ENCODE results near the gene AOPEP.

AOPEP gene

DNA sequence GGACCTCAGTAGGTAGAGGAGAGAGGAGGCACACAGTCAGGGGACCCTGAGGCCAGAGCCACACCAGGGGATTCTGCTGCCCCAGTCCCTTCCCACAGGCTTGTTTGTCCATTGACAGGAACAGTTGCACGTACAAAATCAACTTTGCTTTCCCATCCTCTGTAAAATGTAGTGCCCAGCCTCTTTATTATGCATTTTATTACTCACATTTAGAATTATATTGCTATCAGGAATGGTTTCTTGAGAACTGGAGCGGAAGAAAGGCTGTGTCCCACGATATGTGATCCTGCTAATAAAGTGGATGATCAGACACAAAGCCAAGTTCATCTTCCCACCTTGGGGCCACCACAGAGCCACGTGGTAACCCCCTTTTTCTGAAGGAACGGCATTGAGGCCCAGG lies 313.6 kb downstream of the AOPEP start:
- no peak for DNase-seq (ENCODE audit: low spot score)
- H3K4me3 ChIP-seq: no peak overlapping the region
- TF ChIP-seq, protein P1, sequence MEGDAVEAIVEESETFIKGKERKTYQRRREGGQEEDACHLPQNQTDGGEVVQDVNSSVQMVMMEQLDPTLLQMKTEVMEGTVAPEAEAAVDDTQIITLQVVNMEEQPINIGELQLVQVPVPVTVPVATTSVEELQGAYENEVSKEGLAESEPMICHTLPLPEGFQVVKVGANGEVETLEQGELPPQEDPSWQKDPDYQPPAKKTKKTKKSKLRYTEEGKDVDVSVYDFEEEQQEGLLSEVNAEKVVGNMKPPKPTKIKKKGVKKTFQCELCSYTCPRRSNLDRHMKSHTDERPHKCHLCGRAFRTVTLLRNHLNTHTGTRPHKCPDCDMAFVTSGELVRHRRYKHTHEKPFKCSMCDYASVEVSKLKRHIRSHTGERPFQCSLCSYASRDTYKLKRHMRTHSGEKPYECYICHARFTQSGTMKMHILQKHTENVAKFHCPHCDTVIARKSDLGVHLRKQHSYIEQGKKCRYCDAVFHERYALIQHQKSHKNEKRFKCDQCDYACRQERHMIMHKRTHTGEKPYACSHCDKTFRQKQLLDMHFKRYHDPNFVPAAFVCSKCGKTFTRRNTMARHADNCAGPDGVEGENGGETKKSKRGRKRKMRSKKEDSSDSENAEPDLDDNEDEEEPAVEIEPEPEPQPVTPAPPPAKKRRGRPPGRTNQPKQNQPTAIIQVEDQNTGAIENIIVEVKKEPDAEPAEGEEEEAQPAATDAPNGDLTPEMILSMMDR (IDR thresholded peaks at IDR 0.05): no peak
- peak overlapping the region; percentile 36 to 63 for H3K27ac ChIP-seq

DNA sequence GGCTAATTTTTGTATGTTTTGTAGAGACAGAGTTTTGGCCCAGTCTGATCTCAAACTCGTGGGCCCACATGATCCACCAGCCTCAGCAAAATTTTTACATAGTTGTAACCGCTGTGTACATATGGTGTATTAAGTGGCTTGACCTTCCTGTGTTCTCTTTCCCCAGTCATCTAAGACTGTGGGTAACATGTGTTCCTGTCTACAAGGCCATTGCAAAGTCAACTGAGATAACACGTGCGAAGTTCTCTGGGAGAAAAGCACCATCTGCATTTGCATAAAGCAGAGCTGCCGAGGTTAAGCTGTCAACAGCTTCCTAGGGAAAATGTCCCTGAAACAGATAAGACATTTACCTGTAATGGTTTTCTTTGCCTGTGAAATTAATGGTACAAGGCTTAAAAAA lies 317.3 kb downstream of the AOPEP start:
- H3K27ac ChIP-seq: peak overlapping the region in 1 of 2 donors; percentile 68
- peak overlapping the region; percentile 9 for H3K4me3 ChIP-seq
- DNase-seq (ENCODE audit: low spot score): no peak
- TF ChIP-seq, protein P1 (IDR thresholded peaks at IDR 0.05): no peak

DNA sequence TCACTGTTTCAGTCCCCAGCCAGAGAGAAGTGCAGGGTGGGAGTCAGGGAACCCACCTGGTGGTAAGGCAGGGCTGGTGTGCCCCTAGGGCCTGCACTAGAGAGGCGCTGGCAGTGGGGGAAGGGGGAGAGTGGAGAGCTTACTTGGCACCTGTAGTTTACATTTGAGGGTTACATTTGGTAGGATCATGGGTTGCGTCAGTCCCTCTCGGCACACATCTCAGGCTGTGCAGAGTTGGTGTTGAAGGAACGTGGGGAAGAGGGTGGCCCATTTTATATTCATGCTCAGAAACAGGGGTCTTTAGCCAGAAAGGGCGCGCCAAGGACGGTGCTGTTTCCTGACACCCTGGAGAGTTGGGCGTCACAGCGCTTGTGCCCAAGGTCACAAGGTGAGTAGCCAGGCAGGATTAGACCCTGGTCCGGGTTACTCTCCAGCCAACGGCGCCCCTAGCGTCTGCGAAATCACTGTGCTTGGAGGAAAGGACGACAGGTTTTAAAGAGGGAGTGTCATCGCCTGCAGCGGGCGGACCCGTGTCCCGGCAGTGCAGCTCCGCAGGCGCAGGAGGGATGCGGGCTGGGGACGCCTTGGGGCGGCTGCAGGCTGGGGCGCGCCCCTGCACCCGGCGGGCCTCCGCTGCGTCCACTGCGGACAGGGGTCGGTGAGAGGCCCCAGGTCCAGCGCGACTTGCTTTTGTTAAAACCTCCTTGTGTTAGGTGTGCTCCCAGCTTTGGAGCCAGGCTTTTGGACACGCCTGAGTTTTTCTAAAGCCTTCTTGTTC lies 318.4 kb downstream of the AOPEP start:
- TF ChIP-seq, protein P1 (IDR thresholded peaks at IDR 0.05): no peak
- no peak for DNase-seq (ENCODE audit: low spot score)
- H3K4me3 ChIP-seq: peak overlapping the region; percentile 52
- H3K27ac ChIP-seq: peak overlapping the region; percentile 57 to 93

DNA sequence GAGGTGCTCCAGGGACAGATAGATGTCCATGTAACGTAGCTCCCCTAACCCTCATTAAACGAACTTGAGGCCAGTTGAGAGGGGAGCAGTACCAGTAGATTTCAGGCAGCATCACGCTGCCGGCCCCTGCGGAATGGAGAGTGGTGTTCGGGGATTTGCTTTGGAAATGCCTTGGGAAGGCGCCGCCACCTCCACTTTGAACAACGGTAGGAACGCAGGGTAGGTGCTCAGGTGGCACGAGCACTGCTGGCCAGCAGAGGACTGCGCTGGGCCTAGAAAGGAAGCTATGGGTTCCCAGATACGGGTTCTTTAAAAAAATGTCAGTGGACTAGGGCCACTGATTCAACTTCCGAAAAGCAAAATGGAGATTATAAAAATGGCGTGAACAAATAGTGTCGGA lies 319.3 kb downstream of the AOPEP start:
- TF ChIP-seq, protein P1 (IDR thresholded peaks at IDR 0.05): no peak
- DNase-seq (ENCODE audit: low spot score): no peak

DNA sequence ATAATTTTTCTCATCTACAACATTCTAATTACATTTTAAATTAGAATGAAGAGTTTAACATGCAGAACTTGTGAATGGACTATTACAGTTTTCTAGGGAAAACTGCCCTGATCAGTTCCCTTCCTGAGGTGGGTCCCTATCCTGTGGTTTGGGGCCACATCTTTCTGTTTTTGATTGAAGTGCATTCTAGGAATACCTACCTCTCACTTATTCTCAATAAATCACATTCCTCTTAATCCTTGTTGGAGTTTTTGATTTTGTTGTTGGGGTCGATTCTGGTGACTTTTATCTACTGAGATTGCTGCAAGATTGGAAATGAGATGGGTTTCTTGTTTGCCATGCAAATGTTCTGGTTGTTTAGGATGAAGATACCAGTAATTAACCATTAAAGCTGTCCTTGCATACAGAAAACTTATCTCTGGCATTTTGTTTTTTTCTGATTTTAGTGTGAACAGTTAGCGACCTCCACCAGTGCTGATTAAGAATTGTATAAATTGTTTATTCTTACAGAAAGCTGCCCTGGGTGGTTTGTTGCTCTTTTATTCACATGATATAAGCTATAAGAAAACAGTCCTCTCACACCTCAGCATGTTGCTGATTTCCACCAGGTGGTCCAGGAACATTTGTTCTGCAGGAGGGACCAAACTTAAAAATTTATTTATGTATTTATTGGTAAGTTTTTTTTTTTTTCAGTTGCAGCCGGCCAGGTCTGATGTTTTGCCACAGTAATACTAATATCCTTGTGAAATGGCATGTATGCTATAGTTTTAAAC lies 321.1 kb downstream of the AOPEP start:
- Histone ChIP-seq H3K4me3 (peak overlapping the region; percentile 72), H3K27ac (peak overlapping the region; percentile 88 to 93)
- TF ChIP-seq, protein P1 (IDR thresholded peaks at IDR 0.05): no peak
- no peak for DNase-seq (ENCODE audit: low spot score)

More for the DNA sequence above, 319.3 kb downstream of the AOPEP start:
- peak overlapping the region; percentile 52 for H3K4me3 ChIP-seq
- peak overlapping the region; percentile 57 to 93 for H3K27ac ChIP-seq

DNA sequence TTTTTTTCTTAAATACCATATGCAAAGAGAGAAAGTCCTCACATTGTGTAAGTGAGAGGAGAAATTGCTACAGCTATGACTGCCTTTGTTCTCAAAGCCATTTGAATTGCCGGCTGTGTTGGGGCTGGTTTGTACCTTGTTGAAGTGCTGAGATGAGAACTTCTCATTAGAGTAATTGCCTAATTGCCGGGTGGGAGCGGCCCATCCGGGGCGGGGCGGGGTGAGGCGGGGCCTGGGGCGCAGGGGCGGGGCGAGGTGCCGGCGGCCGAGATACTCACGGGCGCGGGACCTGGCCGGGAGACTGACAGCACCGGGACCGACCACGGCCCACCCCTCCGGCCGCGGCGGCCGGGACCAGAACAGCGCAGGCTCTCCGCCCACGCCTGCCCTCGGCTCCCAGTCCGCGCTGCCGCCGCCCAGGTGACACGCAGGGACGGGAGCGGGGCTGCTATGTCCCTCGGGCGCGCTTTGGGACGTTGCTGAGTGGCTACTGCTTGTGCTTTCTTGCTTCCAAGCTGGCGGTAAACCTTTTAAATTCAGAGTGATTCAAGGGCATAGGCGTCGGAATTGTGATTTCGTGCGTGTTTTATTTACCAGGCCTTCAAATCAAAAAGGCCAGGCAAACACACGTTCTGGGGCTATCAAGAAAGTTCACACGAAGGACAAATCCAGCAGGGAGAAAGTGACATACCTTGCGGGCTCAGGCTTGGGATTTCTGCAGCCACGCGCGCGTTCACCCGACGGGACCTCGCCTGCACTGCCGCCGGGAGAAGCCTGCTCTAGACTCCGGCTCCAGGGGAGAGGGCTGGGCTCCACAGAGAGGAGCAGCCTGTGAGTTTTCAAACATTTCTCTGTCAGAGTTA lies 322.0 kb downstream of the AOPEP start:
- no peak for DNase-seq (ENCODE audit: low spot score)
- TF ChIP-seq, protein P1 (IDR thresholded peaks at IDR 0.05): no peak

More for the DNA sequence above, 322.0 kb downstream of the AOPEP start:
- peak overlapping the region; percentile 72 for H3K4me3 ChIP-seq
- H3K27ac ChIP-seq: peak overlapping the region; percentile 88 to 93

Measured in coronary artery (tissue), 2 donors.